Activated CD8-positive, alpha-beta memory T cell treated with anti-CD3 and anti-CD28 coated beads, Interleukin-2, amount 50 U/mL, for 1 hour (primary cell): Measurements from ENCODE around the gene PIAS4.
A peak's percentile ranks its signal among the peaks of the same experiment; 100 is the strongest.
"Not testable (repeated sequence)": the region's sequence is repeated elsewhere in the genome, so short reads cannot be mapped to it uniquely, and the experiment has no call there.

Experiments
- DNase-seq: peaks from one replicate; pipeline ENCODE4 v3.0.0-alpha.2; 2020; ENCODE audit errors: extremely low read depth

The PIAS4 gene

GRCh38 chr19:4007021-4007835, at the start of gene PIAS4:
PIAS4 (plus strand) TSS chr19:4007736; CDS start chr19:4007761, 25 bp downstream.
- DNase-seq, result peak; percentile 89

- DNase-seq, result no peak
Observed at GRCh38 chr19:3958836-3959765, 48.4 kb upstream of the PIAS4 start.

GRCh38 chr19:3959766-3960131, 47.8 kb upstream of the PIAS4 start:
- DNase-seq, result no peak

GRCh38 chr19:3961007-3961406, 46.5 kb upstream of the PIAS4 start:
- DNase-seq, result no peak

GRCh38 chr19:3963458-3964255, 43.9 kb upstream of the PIAS4 start:
- no peak for DNase-seq

- DNase-seq, result no peak
Observed at GRCh38 chr19:3964256-3965194, 43.0 kb upstream of the PIAS4 start.

GRCh38 chr19:3966051-3967017, 41.2 kb upstream of the PIAS4 start:
- no peak for DNase-seq

- DNase-seq, result not testable (repeated sequence)
Observed at GRCh38 chr19:3967983-3968382, 39.6 kb upstream of the PIAS4 start.

- no peak for DNase-seq
Observed at GRCh38 chr19:3968556-3969434, 38.7 kb upstream of the PIAS4 start.

- DNase-seq, result no peak
Observed at GRCh38 chr19:3969435-3970312, 37.9 kb upstream of the PIAS4 start.

- DNase-seq, result no peak
Observed at GRCh38 chr19:3970313-3970807, 37.2 kb upstream of the PIAS4 start.

- DNase-seq, result peak; percentile 51
Observed at GRCh38 chr19:3970808-3971598, 36.5 kb upstream of the PIAS4 start, which contains the start of gene DAPK3. DAPK3 (minus strand) TSS chr19:3971099; CDS start chr19:3969735, 1,364 bp downstream.

GRCh38 chr19:3975144-3975543, 32.4 kb upstream of the PIAS4 start:
- no peak for DNase-seq

GRCh38 chr19:3975637-3976087, 31.9 kb upstream of the PIAS4 start:
- DNase-seq, result no peak

- no peak for DNase-seq
Observed at GRCh38 chr19:3976495-3977241, 30.9 kb upstream of the PIAS4 start.
